Esophagus muscularis mucosa (tissue), 4 donors: ENCODE data around the gene TRAF5.

Experiments
- EP300 ChIP-seq: sonication (generic); formaldehyde crosslinking; IDR thresholded peaks from one replicate; pipeline ENCODE4 v1.6.1; 2017; ENCODE audit warnings: antibody characterized with exemption
- POLR2A ChIP-seq: fragments of 450-650 bp; IDR thresholded peaks from one replicate; pipeline ENCODE4 v1.6.1; 2017; ENCODE audit warnings: antibody characterized with exemption, moderate library complexity, mild to moderate bottlenecking, low read depth
- POLR2AphosphoS5 ChIP-seq, 2 donors: sonication (generic); formaldehyde crosslinking; IDR thresholded peaks; one replicate each; pipeline ENCODE4 v1.6.1; 2017; ENCODE audit warnings: antibody characterized with exemption in 2 of 2
- TF ChIP-seq, protein P1 (sequence below), 3 experiments: fragments of 200-600 bp in 2 of 3; fragments of 450-650 bp in 1 of 3; sonication (generic) in 2 of 3; IDR thresholded peaks; one replicate each; pipeline ENCODE4 v1.5.1; 2017 to 2019; ENCODE audit warnings: antibody characterized with exemption in 3 of 3, mild to moderate bottlenecking in 2 of 3, moderate library complexity in 1 of 3

DNA sequence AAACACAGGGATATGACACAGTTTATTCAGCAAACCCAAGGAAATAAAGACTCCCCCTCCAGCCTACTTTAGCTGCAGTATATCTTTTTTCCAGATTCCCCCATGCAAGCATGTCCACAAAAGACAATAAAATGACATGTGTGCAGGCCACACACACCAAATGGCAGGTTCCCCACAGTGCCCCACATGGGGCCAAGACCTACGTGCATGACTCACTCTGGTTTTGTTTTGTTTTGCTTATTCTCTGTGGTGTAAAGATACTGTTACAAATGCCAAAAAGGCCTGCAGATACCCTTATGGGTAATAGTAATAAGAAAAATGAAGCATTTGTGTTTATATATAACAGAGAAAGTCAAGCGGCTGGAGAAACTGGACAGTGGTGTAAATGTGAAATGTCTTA lies 93.8 kb downstream of the TRAF5 start:
- TF ChIP-seq, protein P1, sequence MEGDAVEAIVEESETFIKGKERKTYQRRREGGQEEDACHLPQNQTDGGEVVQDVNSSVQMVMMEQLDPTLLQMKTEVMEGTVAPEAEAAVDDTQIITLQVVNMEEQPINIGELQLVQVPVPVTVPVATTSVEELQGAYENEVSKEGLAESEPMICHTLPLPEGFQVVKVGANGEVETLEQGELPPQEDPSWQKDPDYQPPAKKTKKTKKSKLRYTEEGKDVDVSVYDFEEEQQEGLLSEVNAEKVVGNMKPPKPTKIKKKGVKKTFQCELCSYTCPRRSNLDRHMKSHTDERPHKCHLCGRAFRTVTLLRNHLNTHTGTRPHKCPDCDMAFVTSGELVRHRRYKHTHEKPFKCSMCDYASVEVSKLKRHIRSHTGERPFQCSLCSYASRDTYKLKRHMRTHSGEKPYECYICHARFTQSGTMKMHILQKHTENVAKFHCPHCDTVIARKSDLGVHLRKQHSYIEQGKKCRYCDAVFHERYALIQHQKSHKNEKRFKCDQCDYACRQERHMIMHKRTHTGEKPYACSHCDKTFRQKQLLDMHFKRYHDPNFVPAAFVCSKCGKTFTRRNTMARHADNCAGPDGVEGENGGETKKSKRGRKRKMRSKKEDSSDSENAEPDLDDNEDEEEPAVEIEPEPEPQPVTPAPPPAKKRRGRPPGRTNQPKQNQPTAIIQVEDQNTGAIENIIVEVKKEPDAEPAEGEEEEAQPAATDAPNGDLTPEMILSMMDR (IDR thresholded peaks at IDR 0.05), result no peak
- TF ChIP-seq POLR2A (no peak), EP300 (no peak), POLR2AphosphoS5 (IDR thresholded peaks at IDR 0.05) (no peak)
